Gastrocnemius medialis (tissue), 4 donors: ENCODE results near the gene ENTPD6.
"Not testable (repeated sequence)": the region's sequence is repeated elsewhere in the genome, so short reads cannot be mapped to it uniquely, and the experiment has no call there.

Experiments used
- POLR2A ChIP-seq, 2 donors: fragments of 450-650 bp; IDR thresholded peaks; one replicate each; pipeline ENCODE4 v1.6.1; 2017; ENCODE audit warnings: antibody characterized with exemption in 2 of 2, mild to moderate bottlenecking in 2 of 2, moderate library complexity in 2 of 2
- TF ChIP-seq, protein P1 (sequence below), 5 experiments: fragments of 450-650 bp in 3 of 5; fragments of 200-600 bp in 2 of 5; sonication (generic) in 2 of 5; IDR thresholded peaks in 4 of 5; conservative IDR thresholded peaks in 1 of 5; 1 replicate in 4 of 5; 2 replicates in 1 of 5; pipeline ENCODE4 v1.5.1; 2016 to 2019; ENCODE audit warnings: antibody characterized with exemption in 5 of 5, mild to moderate bottlenecking in 3 of 5, moderate library complexity in 3 of 5

DNA sequence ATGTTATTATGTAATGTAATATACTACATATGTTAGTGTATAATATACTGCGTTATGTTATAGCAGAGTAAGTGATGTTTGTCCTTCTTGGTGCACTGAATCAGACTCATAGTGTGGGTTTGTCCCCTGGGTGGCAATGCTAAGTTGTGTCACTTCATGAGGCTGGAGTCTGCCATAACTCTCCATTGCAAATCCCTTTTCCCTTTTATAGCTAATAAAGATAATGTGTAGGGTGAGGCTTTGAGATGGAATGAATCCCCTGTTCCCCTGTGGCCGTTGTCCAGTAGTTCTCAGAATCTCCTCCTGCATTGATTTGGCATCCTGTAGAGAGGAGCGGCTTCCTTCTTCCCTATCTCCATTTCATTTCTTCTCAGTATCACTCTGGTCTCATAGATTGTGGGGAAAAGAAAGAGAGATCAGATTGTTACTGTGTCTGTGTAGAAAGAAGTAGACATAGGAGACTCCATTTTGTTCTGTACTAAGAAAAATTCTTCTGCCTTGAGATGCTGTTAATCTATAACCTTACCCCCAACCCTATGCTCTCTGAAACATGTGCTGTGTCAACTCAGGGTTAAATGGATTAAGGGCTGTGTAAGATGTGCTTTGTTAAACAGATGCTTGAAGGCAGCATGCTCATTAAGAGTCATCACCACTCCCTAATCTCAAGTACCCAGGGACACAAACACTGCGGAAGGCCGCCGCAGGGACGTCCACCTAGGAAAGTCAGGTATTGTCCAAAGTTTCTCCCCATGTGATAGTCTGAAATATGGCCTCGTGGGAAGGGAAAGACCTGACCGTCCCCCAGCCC lies 45.5 kb downstream of the ENTPD6 start:
- TF ChIP-seq, protein P1, sequence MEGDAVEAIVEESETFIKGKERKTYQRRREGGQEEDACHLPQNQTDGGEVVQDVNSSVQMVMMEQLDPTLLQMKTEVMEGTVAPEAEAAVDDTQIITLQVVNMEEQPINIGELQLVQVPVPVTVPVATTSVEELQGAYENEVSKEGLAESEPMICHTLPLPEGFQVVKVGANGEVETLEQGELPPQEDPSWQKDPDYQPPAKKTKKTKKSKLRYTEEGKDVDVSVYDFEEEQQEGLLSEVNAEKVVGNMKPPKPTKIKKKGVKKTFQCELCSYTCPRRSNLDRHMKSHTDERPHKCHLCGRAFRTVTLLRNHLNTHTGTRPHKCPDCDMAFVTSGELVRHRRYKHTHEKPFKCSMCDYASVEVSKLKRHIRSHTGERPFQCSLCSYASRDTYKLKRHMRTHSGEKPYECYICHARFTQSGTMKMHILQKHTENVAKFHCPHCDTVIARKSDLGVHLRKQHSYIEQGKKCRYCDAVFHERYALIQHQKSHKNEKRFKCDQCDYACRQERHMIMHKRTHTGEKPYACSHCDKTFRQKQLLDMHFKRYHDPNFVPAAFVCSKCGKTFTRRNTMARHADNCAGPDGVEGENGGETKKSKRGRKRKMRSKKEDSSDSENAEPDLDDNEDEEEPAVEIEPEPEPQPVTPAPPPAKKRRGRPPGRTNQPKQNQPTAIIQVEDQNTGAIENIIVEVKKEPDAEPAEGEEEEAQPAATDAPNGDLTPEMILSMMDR (IDR thresholded peaks at IDR 0.05 in 4 of 5, conservative IDR thresholded peaks at IDR 0.05 in 1 of 5), result not testable (repeated sequence)
- TF ChIP-seq POLR2A (IDR thresholded peaks at IDR 0.05), result not testable (repeated sequence)
